Urinary bladder (tissue), 4 donors: Measurements from ENCODE around the gene TAF1B. TPM values are rescaled to one million over a fixed set of nuclear protein-coding genes. Genes with fewer than 3 reads are reported as not detected.

Experiments used
- DNase-seq: peaks from one replicate; pipeline ENCODE4 v3.0.0-alpha.2; 2015; ENCODE audit errors: extremely low spot score
- H3K27ac ChIP-seq: one replicate; pipeline ENCODE4 v1.5.1; 2013; ENCODE audit warnings: low read depth, mild to moderate bottlenecking, moderate library complexity
- H3K36me3 ChIP-seq: one replicate; pipeline ENCODE4 v1.6.1; 2013; ENCODE audit warnings: mild to moderate bottlenecking, moderate library complexity; ENCODE audit not compliant: insufficient read depth
- H3K4me1 ChIP-seq: one replicate; pipeline ENCODE4 v1.6.1; 2013; ENCODE audit warnings: mild to moderate bottlenecking, moderate library complexity; ENCODE audit not compliant: insufficient read depth
- H3K4me3 ChIP-seq: one replicate; pipeline ENCODE4 v1.5.1; 2013; ENCODE audit warnings: low read depth, low read length
- WGBS: extraction: QIAGEN DNeasy Blood & Tissue Kit; methylation state at CpG from one replicate; pipeline ENCODE4 v1.1.7; 2013; 5-methylcytosine and 5-hydroxymethylcytosine counted together
- polyA plus RNA-seq: library from polyadenylated mRNA; stranded (reverse); fragments of 200-250 nt; gene quantifications from one replicate; pipeline ENCODE4 v1.2.3, GENCODE V29; 2013
- total RNA-seq: library from RNA; depleted of rRNA; stranded (reverse); fragments of >200 nt; gene quantifications from one replicate; pipeline ENCODE4 v1.2.3, GENCODE V29; 2014
- donor health status: healthy with polysubstance abuse.
- donor health status: healthy.

Gene TAF1B
- total and polyA plus RNA-seq, 2 donors = 7.5 to 53.4 TPM

GRCh38 chr2:9983401-9984216 lies 140.3 kb downstream of the TAF1B start:
- DNase-seq = no peak
- Histone ChIP-seq H3K4me1 (no peaks in the 10 kb centered on the region), H3K36me3 (no peaks in the 10 kb centered on the region), H3K27ac (no peak overlapping the region), H3K4me3 (no peak overlapping the region)
- 73% methylated on average over 15 of the region's 15 CpGs for WGBS

Other genes starting within 250 kb of the TAF1B start
- 346 TPM for gene YWHAQ, start 212.5 kb upstream of the TAF1B start, total RNA-seq
- gene YWHAQ, start 212.5 kb upstream of the TAF1B start, polyA plus RNA-seq = 280 TPM
- gene GRHL1, start 108.2 kb downstream of the TAF1B start, total RNA-seq = 15.9 TPM
- 2.8 TPM for gene GRHL1, start 108.2 kb downstream of the TAF1B start, polyA plus RNA-seq
- gene KLF11, start 200.1 kb downstream of the TAF1B start, total RNA-seq = 17.7 TPM
- 20.7 TPM for gene KLF11, start 200.1 kb downstream of the TAF1B start, polyA plus RNA-seq
- 7.2 TPM for gene CYS1, start 236.9 kb downstream of the TAF1B start, total RNA-seq
- 6.2 TPM for gene CYS1, start 236.9 kb downstream of the TAF1B start, polyA plus RNA-seq